RWPE2 (cell line): ENCODE results near the gene RAB7B.

Experiments
- ATAC-seq: fragments of 200-7000 bp; cut with Tn5 transposase; 3 replicates; pipeline ENCODE4 v1.9.1; 2021; ENCODE audit warnings: low read depth
- DNase-seq: peaks from one replicate; pipeline ENCODE4 v3.0.0-alpha.2; 2020; ENCODE audit warnings: low spot score
- H3K27ac ChIP-seq: fragments of 450-650 bp; 2 replicates; pipeline ENCODE4 v1.5.1; 2017; ENCODE audit warnings: mild to moderate bottlenecking; ENCODE audit not compliant: poor library complexity, severe bottlenecking
- H3K27me3 ChIP-seq: fragments of 250-450 bp; sonication (Bioruptor Pico); 2 replicates; pipeline ENCODE4 v1.5.1; 2021; ENCODE audit warnings: mild to moderate bottlenecking, moderate library complexity; ENCODE audit not compliant: insufficient read depth, poor library complexity, severe bottlenecking
- H3K36me3 ChIP-seq: fragments of 250-450 bp; sonication (Bioruptor Pico); 2 replicates; pipeline ENCODE4 v1.5.1; 2020; ENCODE audit warnings: low read depth, mild to moderate bottlenecking, moderate library complexity
- H3K4me1 ChIP-seq: fragments of 250-450 bp; sonication (Bioruptor Pico); 2 replicates; pipeline ENCODE4 v1.5.1; 2021; ENCODE audit warnings: mild to moderate bottlenecking, moderate library complexity; ENCODE audit not compliant: insufficient read depth, poor library complexity, severe bottlenecking
- H3K4me3 ChIP-seq: fragments of 250-450 bp; sonication (Bioruptor Pico); 2 replicates; pipeline ENCODE4 v1.5.1; 2021; ENCODE audit warnings: mild to moderate bottlenecking, moderate library complexity; ENCODE audit not compliant: severe bottlenecking
- H3K9me3 ChIP-seq: fragments of 250-450 bp; sonication (Bioruptor Pico); 2 replicates; pipeline ENCODE4 v1.5.1; 2021; ENCODE audit warnings: mild to moderate bottlenecking, moderate library complexity; ENCODE audit not compliant: severe bottlenecking
- CTCF ChIP-seq: fragments of 450-650 bp; IDR thresholded peaks from one replicate; pipeline ENCODE4 v1.5.1; 2017; ENCODE audit warnings: mild to moderate bottlenecking, moderate library complexity; ENCODE audit not compliant: poor library complexity, severe bottlenecking

Gene RAB7B

GRCh38 chr1:205942631-205943159, 60.5 kb downstream of the RAB7B start:
- no peak for ATAC-seq
- H3K27me3 ChIP-seq = no peaks in the 10 kb centered on the region
- H3K4me3 ChIP-seq = no peak overlapping the region
- H3K9me3 ChIP-seq = no peaks in the 10 kb centered on the region
- no peak overlapping the region for H3K27ac ChIP-seq
- DNase-seq = no peak
- H3K4me1 ChIP-seq = no peaks in the 10 kb centered on the region
- no peaks in the 10 kb centered on the region for H3K36me3 ChIP-seq
- no peak for TF ChIP-seq CTCF

GRCh38 chr1:205940710-205941109, 62.5 kb downstream of the RAB7B start:
- ATAC-seq (no peak), DNase-seq (no peak)
- no peaks in the 10 kb centered on the region for H3K27me3 ChIP-seq
- H3K4me3 ChIP-seq = no peak overlapping the region
- H3K27ac ChIP-seq = no peak overlapping the region
- no peaks in the 10 kb centered on the region for H3K36me3 ChIP-seq
- TF ChIP-seq CTCF = no peak
- no peaks in the 10 kb centered on the region for H3K9me3 ChIP-seq
- H3K4me1 ChIP-seq = peaks cover 12% of the 10 kb centered on the region

GRCh38 chr1:205939690-205940330, 63.4 kb downstream of the RAB7B start:
- no peaks in the 10 kb centered on the region for H3K9me3 ChIP-seq
- peak; percentile 32; the same call in 2 of the 3 replicates for ATAC-seq
- H3K4me1 ChIP-seq = peaks cover 12% of the 10 kb centered on the region

DNA sequence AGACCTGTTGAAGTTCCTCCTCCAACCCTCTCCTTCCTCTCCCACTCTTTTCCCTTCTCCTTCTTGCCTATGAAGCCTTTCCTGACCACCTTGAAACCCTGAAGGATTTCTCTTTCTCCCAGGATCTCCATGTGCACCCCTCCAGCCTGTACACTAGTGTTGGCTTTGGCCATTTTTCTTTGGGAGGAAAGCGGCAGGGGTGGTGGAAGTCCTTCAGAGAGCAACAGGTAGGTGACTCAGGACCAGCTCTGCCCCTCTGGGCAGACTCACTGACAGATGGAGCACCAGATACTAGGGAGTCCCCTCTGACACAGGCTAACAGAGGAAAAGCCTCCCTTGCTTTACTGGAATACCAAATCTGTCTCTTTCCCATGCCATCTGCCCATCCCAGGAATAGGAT, 64.5 kb downstream of the RAB7B start:
- TF ChIP-seq CTCF = no peak
- H3K27me3 ChIP-seq = no peaks in the 10 kb centered on the region
- H3K4me3 ChIP-seq = no peak overlapping the region
- H3K4me1 ChIP-seq = peaks cover 20% of the 10 kb centered on the region
- ATAC-seq (no peak), DNase-seq (no peak)
- no peaks in the 10 kb centered on the region for H3K9me3 ChIP-seq
- no peak overlapping the region for H3K27ac ChIP-seq
- no peaks in the 10 kb centered on the region for H3K36me3 ChIP-seq

More at GRCh38 chr1:205939690-205940330, 63.4 kb downstream of the RAB7B start:
- Histone ChIP-seq H3K27me3 (no peaks in the 10 kb centered on the region), H3K36me3 (no peaks in the 10 kb centered on the region), H3K4me3 (no peak overlapping the region), H3K27ac (no peak overlapping the region)
- DNase-seq = no peak
- no peak for TF ChIP-seq CTCF
